GM12875 (cell line): ENCODE data around the gene DUSP2.

Experiments
- H3K4me3 ChIP-seq: one replicate; pipeline ENCODE4 v1.5.1; 2011; ENCODE audit warnings: low read depth, low read length, control low read depth
- CTCF ChIP-seq: IDR thresholded peaks from 2 replicates; pipeline ENCODE4 v1.5.1; 2011; ENCODE audit warnings: low read depth, mild to moderate bottlenecking, control low read depth, inconsistent platforms, low read length, moderate library complexity, borderline replicate concordance; ENCODE audit not compliant: insufficient read depth

DUSP2 gene

GRCh38 chr2:96145848-96146152 lies 560 bp upstream of the DUSP2 start:
- peak overlapping the region; percentile 95 for H3K4me3 ChIP-seq
- no peak for TF ChIP-seq CTCF

- peak overlapping the region; percentile 95 for H3K4me3 ChIP-seq
- no peak for TF ChIP-seq CTCF
Observed at GRCh38 chr2:96144481-96145035, 682 bp downstream of the DUSP2 start.

GRCh38 chr2:96143848-96144480 lies 1.3 kb downstream of the DUSP2 start:
- peak overlapping the region; percentile 95 for H3K4me3 ChIP-seq
- peak; percentile 63 for TF ChIP-seq CTCF

- peak overlapping the region; percentile 95 for H3K4me3 ChIP-seq
Observed at GRCh38 chr2:96143231-96143847, 1.9 kb downstream of the DUSP2 start.

GRCh38 chr2:96142217-96143113 lies 2.8 kb downstream of the DUSP2 start:
- peak; percentile 85 for TF ChIP-seq CTCF
- peak overlapping the region; percentile 95 for H3K4me3 ChIP-seq

More at GRCh38 chr2:96143231-96143847, 1.9 kb downstream of the DUSP2 start:
- no peak for TF ChIP-seq CTCF

- H3K4me3 ChIP-seq = peak overlapping the region; percentile 95
Observed at GRCh38 chr2:96141624-96141967, 3.6 kb downstream of the DUSP2 start.

GRCh38 chr2:96140941-96141623 lies 4.2 kb downstream of the DUSP2 start:
- TF ChIP-seq CTCF = no peak
- H3K4me3 ChIP-seq = no peak overlapping the region
